ENCODE results near the gene SLC38A4.
"Not testable (repeated sequence)": the region's sequence is repeated elsewhere in the genome, so short reads cannot be mapped to it uniquely, and the experiment has no call there.

SLC38A4 gene

DNA sequence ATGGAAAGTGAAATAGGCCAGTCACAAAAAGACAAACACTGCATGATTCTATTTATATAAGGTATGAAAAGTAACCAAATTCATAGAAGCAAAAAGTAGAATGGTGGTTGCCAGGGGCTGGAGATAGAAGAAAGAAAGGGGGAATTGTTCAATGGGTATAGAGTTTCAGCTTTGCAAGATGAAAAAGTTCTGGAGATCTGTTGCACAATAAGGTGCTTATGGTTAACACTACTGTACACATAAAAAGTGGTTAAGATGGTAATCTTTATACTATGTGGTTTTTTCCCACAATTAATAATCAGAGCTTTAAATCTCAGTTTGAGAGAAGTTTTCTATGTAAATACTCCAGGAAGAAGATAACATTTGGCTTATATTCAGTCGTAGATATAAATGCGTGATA is 73.4 kb downstream of the SLC38A4 start:
- TF ChIP-seq, protein P1, sequence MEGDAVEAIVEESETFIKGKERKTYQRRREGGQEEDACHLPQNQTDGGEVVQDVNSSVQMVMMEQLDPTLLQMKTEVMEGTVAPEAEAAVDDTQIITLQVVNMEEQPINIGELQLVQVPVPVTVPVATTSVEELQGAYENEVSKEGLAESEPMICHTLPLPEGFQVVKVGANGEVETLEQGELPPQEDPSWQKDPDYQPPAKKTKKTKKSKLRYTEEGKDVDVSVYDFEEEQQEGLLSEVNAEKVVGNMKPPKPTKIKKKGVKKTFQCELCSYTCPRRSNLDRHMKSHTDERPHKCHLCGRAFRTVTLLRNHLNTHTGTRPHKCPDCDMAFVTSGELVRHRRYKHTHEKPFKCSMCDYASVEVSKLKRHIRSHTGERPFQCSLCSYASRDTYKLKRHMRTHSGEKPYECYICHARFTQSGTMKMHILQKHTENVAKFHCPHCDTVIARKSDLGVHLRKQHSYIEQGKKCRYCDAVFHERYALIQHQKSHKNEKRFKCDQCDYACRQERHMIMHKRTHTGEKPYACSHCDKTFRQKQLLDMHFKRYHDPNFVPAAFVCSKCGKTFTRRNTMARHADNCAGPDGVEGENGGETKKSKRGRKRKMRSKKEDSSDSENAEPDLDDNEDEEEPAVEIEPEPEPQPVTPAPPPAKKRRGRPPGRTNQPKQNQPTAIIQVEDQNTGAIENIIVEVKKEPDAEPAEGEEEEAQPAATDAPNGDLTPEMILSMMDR (IDR thresholded peaks at IDR 0.05; ENCODE audit: low read depth, low read length, missing control alignments) = no peak
- no peak for DNase-seq (ENCODE audit: low read depth)
- no peak overlapping the region for H3K4me3 ChIP-seq (ENCODE audit: low read depth, low read length)

DNA sequence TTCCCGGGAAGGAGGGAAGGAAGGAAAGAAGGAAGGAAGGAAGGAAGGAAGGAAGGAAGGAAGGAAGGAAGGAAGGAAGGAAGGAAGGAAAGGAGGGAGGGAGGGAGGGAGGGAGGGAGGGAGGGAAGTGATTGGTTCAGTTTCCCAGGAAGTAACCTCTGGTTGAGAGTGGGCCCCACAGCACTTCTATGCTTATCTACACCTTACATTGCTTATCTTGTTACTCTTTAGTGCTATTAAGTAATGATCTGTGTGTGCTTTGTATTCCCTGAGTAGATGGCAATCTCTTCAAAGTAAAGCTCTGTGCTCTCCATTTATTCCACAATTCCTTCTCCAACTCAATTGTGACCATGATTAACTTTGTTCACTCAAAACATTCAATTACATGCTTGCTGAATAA is 74.6 kb downstream of the SLC38A4 start:
- TF ChIP-seq, protein P1 (IDR thresholded peaks at IDR 0.05; ENCODE audit: low read depth, low read length, missing control alignments) = no peak
- no peak overlapping the region for H3K4me3 ChIP-seq (ENCODE audit: low read depth, low read length)
- no peak for DNase-seq (ENCODE audit: low read depth)

GRCh38 chr12:46749322-46749721 is 76.5 kb downstream of the SLC38A4 start:
- TF ChIP-seq, protein P1 (IDR thresholded peaks at IDR 0.05; ENCODE audit: low read depth, low read length, missing control alignments) = no peak
- H3K4me3 ChIP-seq (ENCODE audit: low read depth, low read length) = no peak overlapping the region
- no peak for DNase-seq (ENCODE audit: low read depth)

DNA sequence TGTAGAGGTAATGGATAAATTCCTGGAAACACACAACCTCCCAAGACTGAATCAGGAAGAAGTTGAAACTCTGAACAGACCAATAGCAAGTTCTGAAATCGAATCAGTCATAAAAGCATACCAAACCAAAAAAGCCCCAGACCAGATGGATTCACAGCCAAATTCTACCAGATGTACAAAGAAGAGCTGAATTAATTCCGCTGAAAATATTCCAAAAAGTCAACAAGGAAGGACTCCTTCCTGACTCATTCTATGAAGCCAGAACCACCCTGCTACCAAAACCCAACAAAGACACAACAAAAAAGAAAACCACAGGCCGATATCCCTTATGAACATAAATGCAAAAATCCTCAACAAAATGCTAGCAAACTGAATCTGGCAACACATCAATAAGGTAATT is 81.5 kb downstream of the SLC38A4 start:
- TF ChIP-seq, protein P1 (IDR thresholded peaks at IDR 0.05; ENCODE audit: low read depth, low read length, missing control alignments) = no peak
- no peak for DNase-seq (ENCODE audit: low read depth)

DNA sequence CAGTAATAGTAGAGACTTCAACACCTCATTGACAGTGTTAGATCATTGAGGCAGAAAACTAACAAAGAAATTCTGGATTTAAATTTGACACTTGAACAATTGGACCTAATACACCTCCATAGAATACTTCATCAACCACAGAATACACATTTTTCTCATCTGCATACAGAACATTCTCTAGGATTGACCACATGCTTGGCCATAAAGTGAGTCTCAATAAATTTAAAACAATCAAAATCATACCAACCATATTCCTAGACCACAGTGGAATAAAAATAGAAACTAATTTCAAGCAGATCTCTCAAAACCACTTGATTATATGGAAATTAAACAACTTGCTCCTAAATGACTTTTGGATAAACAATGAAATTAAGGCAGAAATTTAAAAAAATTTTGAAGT is 82.3 kb downstream of the SLC38A4 start:
- H3K4me3 ChIP-seq (ENCODE audit: low read depth, low read length) = no peak overlapping the region
- TF ChIP-seq, protein P1 (IDR thresholded peaks at IDR 0.05; ENCODE audit: low read depth, low read length, missing control alignments) = no peak
- DNase-seq (ENCODE audit: low read depth) = no peak

More for the DNA sequence above, 81.5 kb downstream of the SLC38A4 start:
- H3K4me3 ChIP-seq (ENCODE audit: low read depth, low read length) = no peak overlapping the region

DNA sequence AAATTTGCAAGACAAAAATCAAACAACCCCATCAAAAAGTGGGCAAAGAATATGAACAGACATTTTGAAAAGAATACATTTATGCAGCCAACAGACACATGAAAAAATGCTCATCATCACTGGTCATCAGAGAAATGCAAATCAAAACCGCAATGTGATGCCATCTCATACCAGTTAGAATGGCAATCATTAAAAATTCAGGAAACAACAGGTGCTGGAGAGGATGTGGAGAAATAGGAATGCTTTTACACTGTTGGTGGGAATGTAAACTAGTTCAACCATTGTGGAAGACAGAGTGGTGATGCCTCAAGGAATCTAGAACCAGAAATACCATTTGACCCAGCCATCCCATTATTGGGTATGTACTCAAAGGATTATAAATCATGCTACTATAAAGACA is 83.5 kb downstream of the SLC38A4 start:
- H3K4me3 ChIP-seq (ENCODE audit: low read depth, low read length); DNase-seq (ENCODE audit: low read depth): not testable (repeated sequence)

- DNase-seq (ENCODE audit: low read depth) = no peak
- TF ChIP-seq, protein P1 (IDR thresholded peaks at IDR 0.05; ENCODE audit: low read depth, low read length, missing control alignments) = no peak
- no peak overlapping the region for H3K4me3 ChIP-seq (ENCODE audit: low read depth, low read length)
Observed at GRCh38 chr12:46725332-46725731, 100.5 kb downstream of the SLC38A4 start.
